ENCODE data around the gene DNAAF5.

Gene DNAAF5

DNA sequence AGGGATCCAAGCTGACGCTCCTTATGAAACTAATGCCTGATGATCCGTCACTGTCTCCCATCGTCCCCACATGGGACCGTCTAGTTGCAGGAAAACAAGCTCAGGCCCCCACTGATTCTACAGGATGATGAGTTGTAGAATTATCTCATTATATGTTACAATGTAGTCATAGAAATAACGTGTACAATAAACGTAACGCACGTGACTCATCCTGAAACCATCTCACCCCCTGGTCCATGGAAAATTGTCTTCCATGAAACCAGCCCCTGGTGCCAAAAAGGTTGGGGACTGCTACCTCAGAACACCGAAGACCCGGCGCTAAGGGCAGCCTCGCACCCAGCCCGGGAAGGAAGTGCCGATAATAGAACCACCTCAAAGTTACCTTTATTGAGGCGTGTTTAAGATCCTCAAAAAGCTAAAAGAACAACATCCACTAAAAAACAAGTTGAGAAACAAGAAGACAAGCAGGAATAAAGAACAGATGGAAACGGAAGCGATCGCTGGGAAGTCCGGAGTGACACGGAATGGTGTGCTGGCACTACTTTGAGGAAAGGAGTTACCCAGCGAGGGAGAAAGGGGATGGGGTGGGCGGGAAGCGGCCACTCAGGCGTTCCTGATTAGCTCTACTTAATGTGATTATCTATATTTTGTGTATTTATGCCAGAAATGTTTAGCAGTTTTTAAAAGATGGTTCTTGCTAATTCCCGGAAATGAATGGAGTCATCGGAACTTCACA lies 50.7 kb downstream of the DNAAF5 start:
- Histone ChIP-seq H3K4me1 (ENCODE audit: low read depth, poor library complexity, severe bottlenecking) (no peaks in the 10 kb centered on the region), H4K20me1 (ENCODE audit: insufficient read depth) (no peaks in the 10 kb centered on the region), H3K4me3 (IDR thresholded peaks at IDR 0.05; ENCODE audit: insufficient read depth, low read depth, low read length) (no peak overlapping the region), H3K79me2 (ENCODE audit: insufficient read depth, low read depth) (no peaks in the 10 kb centered on the region), H3K36me3 (ENCODE audit: insufficient read depth) (no peaks in the 10 kb centered on the region; the same call in 1 of the 2 replicates), H3K9ac (no peak overlapping the region), H3K4me2 (no peak overlapping the region), H3K27ac (no peak overlapping the region), H2AFZ (ENCODE audit: low read depth) (no peak overlapping the region), H3K27me3 (ENCODE audit: insufficient read depth, low read depth) (no peaks in the 10 kb centered on the region)
- TF ChIP-seq CTCF (conservative IDR thresholded peaks at IDR 0.05; ENCODE audit: low read depth, low read length): no peak

DNA sequence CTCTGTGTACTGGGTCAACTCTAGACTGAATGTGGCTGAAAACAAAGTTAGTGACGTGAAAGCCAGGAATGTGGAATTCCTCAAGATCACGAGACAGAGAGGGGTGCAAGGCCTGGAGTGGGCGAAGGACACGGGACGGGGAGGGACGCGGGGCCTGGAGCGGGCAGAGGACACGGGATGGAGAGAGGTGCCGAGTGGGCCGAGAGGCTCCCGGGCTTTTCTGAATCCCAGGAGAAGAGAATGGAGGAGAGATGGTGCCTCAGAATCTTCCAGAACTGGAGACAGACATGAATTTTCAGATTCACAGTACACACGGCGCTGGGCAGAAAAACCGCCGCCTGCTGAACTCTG lies 51.2 kb downstream of the DNAAF5 start:
- no peaks in the 10 kb centered on the region for H3K27me3 ChIP-seq (ENCODE audit: insufficient read depth, low read depth)
- no peaks in the 10 kb centered on the region; the same call in 1 of the 2 replicates for H3K36me3 ChIP-seq (ENCODE audit: insufficient read depth)
- H3K4me2 ChIP-seq: no peak overlapping the region
- H3K4me1 ChIP-seq (ENCODE audit: low read depth, poor library complexity, severe bottlenecking): no peaks in the 10 kb centered on the region
- H3K4me3 ChIP-seq (IDR thresholded peaks at IDR 0.05; ENCODE audit: insufficient read depth, low read depth, low read length): no peak overlapping the region
- H4K20me1 ChIP-seq (ENCODE audit: insufficient read depth): no peaks in the 10 kb centered on the region
- TF ChIP-seq CTCF (conservative IDR thresholded peaks at IDR 0.05; ENCODE audit: low read depth, low read length): no peak
- no peak overlapping the region for H3K27ac ChIP-seq
- no peak overlapping the region for H2AFZ ChIP-seq (ENCODE audit: low read depth)
- no peaks in the 10 kb centered on the region for H3K79me2 ChIP-seq (ENCODE audit: insufficient read depth, low read depth)
- no peak overlapping the region for H3K9ac ChIP-seq

DNA sequence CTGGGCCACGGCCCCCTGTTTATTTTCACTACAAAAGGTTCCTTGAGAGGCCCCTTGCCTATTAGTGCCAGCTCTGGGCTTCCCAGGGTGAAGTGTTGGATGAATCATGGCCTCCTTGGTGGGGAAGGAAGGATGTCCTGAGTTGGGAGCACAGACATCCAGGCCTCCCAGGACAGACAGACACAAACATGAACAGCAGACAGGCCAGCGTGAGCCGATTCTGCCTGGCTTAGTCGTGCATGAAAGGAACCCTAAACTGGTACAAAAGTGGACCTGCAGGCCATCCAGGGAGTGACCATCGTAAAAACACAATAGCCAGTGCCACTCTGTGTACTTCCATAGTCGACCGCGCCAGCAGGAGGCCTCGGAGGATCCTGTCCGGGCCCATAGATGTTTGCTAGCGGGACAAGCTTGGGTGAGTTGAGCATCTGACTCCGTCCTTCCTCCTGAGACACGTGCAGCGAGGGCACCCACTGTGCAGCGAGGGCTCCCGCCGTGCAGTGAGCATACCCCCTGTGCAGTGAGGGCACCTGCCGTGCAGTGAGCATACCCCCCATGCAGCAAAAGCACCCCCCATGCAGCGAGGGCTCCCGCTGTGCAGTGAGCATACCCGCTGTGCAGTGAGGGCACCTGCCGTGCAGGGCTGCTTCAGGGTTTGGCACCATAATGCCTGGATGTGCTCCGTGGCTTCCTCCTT lies 51.9 kb downstream of the DNAAF5 start:
- Histone ChIP-seq H3K4me1 (ENCODE audit: low read depth, poor library complexity, severe bottlenecking) (no peaks in the 10 kb centered on the region), H3K27ac (no peak overlapping the region), H3K36me3 (ENCODE audit: insufficient read depth) (no peaks in the 10 kb centered on the region; the same call in 1 of the 2 replicates), H2AFZ (ENCODE audit: low read depth) (no peak overlapping the region), H3K4me3 (IDR thresholded peaks at IDR 0.05; ENCODE audit: insufficient read depth, low read depth, low read length) (no peak overlapping the region), H3K79me2 (ENCODE audit: insufficient read depth, low read depth) (no peaks in the 10 kb centered on the region), H3K4me2 (no peak overlapping the region), H3K27me3 (ENCODE audit: insufficient read depth, low read depth) (no peaks in the 10 kb centered on the region), H3K9ac (no peak overlapping the region), H4K20me1 (ENCODE audit: insufficient read depth) (no peaks in the 10 kb centered on the region)
- no peak for TF ChIP-seq CTCF (conservative IDR thresholded peaks at IDR 0.05; ENCODE audit: low read depth, low read length)

DNA sequence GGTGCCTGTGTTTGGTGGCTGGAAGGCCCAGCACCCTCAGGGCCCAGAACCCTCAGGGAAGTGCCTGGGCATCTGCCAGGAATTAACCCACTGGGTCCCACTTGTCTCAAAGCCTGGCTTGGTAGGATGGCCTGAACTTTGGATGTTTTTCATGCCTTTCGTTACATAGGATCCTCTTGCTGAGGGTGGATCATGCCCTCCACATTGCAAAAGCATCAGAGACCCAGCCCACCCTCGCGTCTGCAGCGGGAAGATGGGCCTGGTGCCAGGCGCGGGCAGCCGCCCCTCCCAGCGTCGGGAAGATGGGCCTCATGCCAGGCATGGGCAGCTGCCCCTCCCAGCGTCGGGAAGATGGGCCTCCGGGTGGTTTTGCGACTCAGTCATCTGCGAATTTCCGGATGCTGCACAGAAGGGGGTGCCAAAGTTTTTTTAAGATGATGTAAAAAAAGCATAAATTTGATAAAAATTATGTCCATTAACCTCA lies 52.5 kb downstream of the DNAAF5 start:
- H3K4me2 ChIP-seq: no peak overlapping the region
- no peak overlapping the region for H3K9ac ChIP-seq
- no peak overlapping the region for H2AFZ ChIP-seq (ENCODE audit: low read depth)
- H4K20me1 ChIP-seq (ENCODE audit: insufficient read depth): no peaks in the 10 kb centered on the region
- no peaks in the 10 kb centered on the region for H3K27me3 ChIP-seq (ENCODE audit: insufficient read depth, low read depth)
- H3K4me3 ChIP-seq (IDR thresholded peaks at IDR 0.05; ENCODE audit: insufficient read depth, low read depth, low read length): no peak overlapping the region
- H3K4me1 ChIP-seq (ENCODE audit: low read depth, poor library complexity, severe bottlenecking): no peaks in the 10 kb centered on the region
- no peaks in the 10 kb centered on the region; the same call in 1 of the 2 replicates for H3K36me3 ChIP-seq (ENCODE audit: insufficient read depth)
- TF ChIP-seq CTCF (conservative IDR thresholded peaks at IDR 0.05; ENCODE audit: low read depth, low read length): no peak
- H3K79me2 ChIP-seq (ENCODE audit: insufficient read depth, low read depth): no peaks in the 10 kb centered on the region
- H3K27ac ChIP-seq: no peak overlapping the region
